DMS53 treated with DMSO at 0.1 percent for 48 hours (cell line): ENCODE data around the gene HHIP.

Experiments used
- DNase-seq: peaks from one replicate; lab custom pipeline; 2025; ENCODE audit not compliant: unreplicated experiment; lab: John Stamatoyannopoulos, UW

The HHIP gene

GRCh38 chr4:144645631-144646522, at the start of gene HHIP:
TSS of gene HHIP (plus strand) at chr4:144646156. CDS start at chr4:144646676, 520 bp downstream.
- DNase-seq, result peak; percentile 8

GRCh38 chr4:144597171-144597570, 48.8 kb upstream of the HHIP start:
- no peak for DNase-seq

GRCh38 chr4:144599621-144600020, 46.3 kb upstream of the HHIP start:
- DNase-seq, result no peak

- peak; percentile 28 for DNase-seq
Observed at GRCh38 chr4:144611850-144612249, 34.1 kb upstream of the HHIP start.

GRCh38 chr4:144614850-144615585, 30.9 kb upstream of the HHIP start:
- DNase-seq, result no peak

- DNase-seq, result no peak
Observed at GRCh38 chr4:144621681-144622080, 24.3 kb upstream of the HHIP start.

GRCh38 chr4:144627663-144628076, 18.3 kb upstream of the HHIP start:
- DNase-seq, result no peak

GRCh38 chr4:144633215-144633614, 12.7 kb upstream of the HHIP start:
- DNase-seq, result no peak

- DNase-seq, result no peak
Observed at GRCh38 chr4:144634978-144635747, 10.8 kb upstream of the HHIP start.

GRCh38 chr4:144644368-144645101, 1.4 kb upstream of the HHIP start:
- no peak for DNase-seq

GRCh38 chr4:144645102-144645630, 790 bp upstream of the HHIP start:
- DNase-seq, result no peak

GRCh38 chr4:144646523-144647094, 653 bp downstream of the HHIP start:
- no peak for DNase-seq

GRCh38 chr4:144647095-144647561, 1.2 kb downstream of the HHIP start:
- DNase-seq, result no peak

- DNase-seq, result no peak
Observed at GRCh38 chr4:144647590-144647989, 1.6 kb downstream of the HHIP start.

- no peak for DNase-seq
Observed at GRCh38 chr4:144648042-144648441, 2.1 kb downstream of the HHIP start.

GRCh38 chr4:144649646-144650045, 3.7 kb downstream of the HHIP start:
- DNase-seq, result peak; percentile 83

- no peak for DNase-seq
Observed at GRCh38 chr4:144650311-144651005, 4.5 kb downstream of the HHIP start.

- no peak for DNase-seq
Observed at GRCh38 chr4:144653781-144654545, 8.0 kb downstream of the HHIP start.

GRCh38 chr4:144655491-144655890, 9.5 kb downstream of the HHIP start:
- DNase-seq, result no peak
